Heart left ventricle (tissue), 16 donors: ENCODE data around the gene CAND2. TPM values are rescaled to one million over a fixed set of nuclear protein-coding genes. Genes with fewer than 3 reads are reported as not detected.

Experiments used
- ATAC-seq, 4 donors: fragments of 200-7000 bp; cut with Tn5 transposase; one replicate each; pipeline ENCODE4 v1.9.1; 2020 to 2022; ENCODE audit warnings: moderate library complexity in 4 of 4, mild to moderate bottlenecking in 3 of 4, moderate number of reproducible peaks in 1 of 4
- DNase-seq, 5 donors: peaks; one replicate each; pipeline ENCODE4 v3.0.0-alpha.2; 2020
- H3K27ac ChIP-seq, 12 donors: fragments of 200-600 bp; sonication (generic) in 4 of 12; one replicate each; pipeline versions ENCODE4 v1.5.0 to v1.8.0; 2016 to 2022; ENCODE audit warnings: mild to moderate bottlenecking in 2 of 12
- H3K27me3 ChIP-seq, 9 donors: fragments of 200-600 bp; sonication (generic) in 2 of 9; one replicate each; pipeline versions ENCODE4 v1.5.1 to v1.8.0; 2016 to 2022; ENCODE audit warnings: mild to moderate bottlenecking in 3 of 9
- H3K36me3 ChIP-seq, 9 donors: fragments of 200-600 bp; sonication (generic) in 2 of 9; one replicate each; pipeline versions ENCODE4 v1.5.0 to v1.8.0; 2018 to 2022; ENCODE audit warnings: mild to moderate bottlenecking in 2 of 9
- H3K4me1 ChIP-seq, 12 donors: fragments of 200-600 bp; sonication (generic) in 4 of 12; one replicate each; pipeline versions ENCODE4 v1.5.0 to v1.8.0; 2016 to 2022; ENCODE audit warnings: mild to moderate bottlenecking in 3 of 12
- H3K4me3 ChIP-seq, 12 donors: fragments of 200-600 bp; sonication (generic) in 4 of 12; one replicate each; pipeline versions ENCODE4 v1.5.0 to v1.8.0; 2017 to 2022; ENCODE audit warnings: mild to moderate bottlenecking in 9 of 12, moderate library complexity in 4 of 12
- H3K9me3 ChIP-seq, 12 donors: fragments of 200-600 bp; sonication (generic) in 4 of 12; one replicate each; pipeline versions ENCODE4 v1.5.0 to v1.8.0; 2016 to 2022; ENCODE audit warnings: mild to moderate bottlenecking in 1 of 12
- POLR2A ChIP-seq, 2 donors: fragments of 450-650 bp; IDR thresholded peaks; one replicate each; pipeline ENCODE4 v1.6.1; 2017; ENCODE audit warnings: antibody characterized with exemption in 2 of 2, mild to moderate bottlenecking in 2 of 2, moderate library complexity in 2 of 2
- WGBS, 4 donors: extraction: QIAGEN DNeasy Blood & Tissue Kit in 2 of 4; methylation state at CpG; one replicate each; pipeline versions ENCODE4 v1.1.5 to v1.1.7; 2013 to 2018; 5-methylcytosine and 5-hydroxymethylcytosine counted together
- intact Hi-C, 10 donors: fragments of 100-400 bp; cut with DNase I; formaldehyde crosslinking; loops; one replicate each; pipeline versions ENCODE4 v1.11.1 to v1.14.2; 2022
- polyA plus RNA-seq, 2 donors: library from polyadenylated mRNA; stranded (reverse); fragments of 200-250 nt; gene quantifications; one replicate each; pipeline ENCODE4 v1.2.3, GENCODE V29; 2013
- total RNA-seq, 9 donors: library from RNA; depleted of rRNA in 2 of 9; stranded (reverse); fragments of >200 nt in 2 of 9; fragmentation: NEBNext Ultra II Directional in 3 of 9; extraction: Animal tissue kit (Norgen Biotek cat#: 25700) in 3 of 9; gene quantifications; one replicate each; pipeline versions ENCODE4 v1.1.0 to v1.2.4, GENCODE V29; 2016 to 2023
- TF ChIP-seq, protein P1 (sequence below), 12 donors: fragments of 200-600 bp; sonication (generic) in 4 of 12; IDR thresholded peaks; one replicate each; pipeline versions ENCODE4 v1.5.0 to v1.8.0; 2018 to 2022; ENCODE audit warnings: antibody characterized with exemption in 12 of 12, mild to moderate bottlenecking in 5 of 12
- donor health status: ischemic (EF 13 %, LVEDD 7.1; RV severe dilation, severe dysfunction).
- donor health status: healthy with polysubstance abuse.
- donor health status: DM: no; HTN: yes; CAD: no.
- donor health status: DM: no; HTN: no; CAD: no.
- donor health status: ischemic (EF 25% LVEDD 6.9; RV normal size, moderate dysfunction).
- donor health status: ischemic (EF 25% LVEDD 5.7; RV mildly dilated, moderate dysfunction).
- donor health status: healthy.
- donor health status: DM: yes; HTN: yes; CAD: no.
- donor health status: ischemic (EF 35%, LVEDD 5.7; RV mildly dilated, moderate dysfunction).
- donor health status: nonischemic (EF 11% LVEDD 7.7; RV severe dilation, severe dysfunction).
- donor health status: DM: yes; HTN: yes; CAD: no.
- donor health status: PGD.
- donor health status: ischemic (EF 29% LVEDD 5.4; RV normal size, mild dysfunction).
- donor health status: nonischemic (EF 23%, LVEDD 6.1; RV moderate dilation, normal function).

CAND2 gene
- total and polyA plus RNA-seq, 11 donors = 11.7 to 87.5 (median 67.2) TPM

- WGBS, 4 donors = 79 to 85% (median 83%) methylated on average over 7 of the region's 7 CpGs
- Histone ChIP-seq H3K4me1 (peaks cover 0 to 10% (median 0%) of the 10 kb centered on the region in 12 donors), H3K9me3 (no peaks in the 10 kb centered on the region), H3K27me3 (no peaks in the 10 kb centered on the region), H3K4me3 (no peak overlapping the region), H3K27ac (no peak overlapping the region), H3K36me3 (peaks cover 0 to 100% (median 97%) of the 10 kb centered on the region in 9 donors)
- DNase-seq (no peak), ATAC-seq (no peak)
- TF ChIP-seq, protein P1, sequence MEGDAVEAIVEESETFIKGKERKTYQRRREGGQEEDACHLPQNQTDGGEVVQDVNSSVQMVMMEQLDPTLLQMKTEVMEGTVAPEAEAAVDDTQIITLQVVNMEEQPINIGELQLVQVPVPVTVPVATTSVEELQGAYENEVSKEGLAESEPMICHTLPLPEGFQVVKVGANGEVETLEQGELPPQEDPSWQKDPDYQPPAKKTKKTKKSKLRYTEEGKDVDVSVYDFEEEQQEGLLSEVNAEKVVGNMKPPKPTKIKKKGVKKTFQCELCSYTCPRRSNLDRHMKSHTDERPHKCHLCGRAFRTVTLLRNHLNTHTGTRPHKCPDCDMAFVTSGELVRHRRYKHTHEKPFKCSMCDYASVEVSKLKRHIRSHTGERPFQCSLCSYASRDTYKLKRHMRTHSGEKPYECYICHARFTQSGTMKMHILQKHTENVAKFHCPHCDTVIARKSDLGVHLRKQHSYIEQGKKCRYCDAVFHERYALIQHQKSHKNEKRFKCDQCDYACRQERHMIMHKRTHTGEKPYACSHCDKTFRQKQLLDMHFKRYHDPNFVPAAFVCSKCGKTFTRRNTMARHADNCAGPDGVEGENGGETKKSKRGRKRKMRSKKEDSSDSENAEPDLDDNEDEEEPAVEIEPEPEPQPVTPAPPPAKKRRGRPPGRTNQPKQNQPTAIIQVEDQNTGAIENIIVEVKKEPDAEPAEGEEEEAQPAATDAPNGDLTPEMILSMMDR (IDR thresholded peaks at IDR 0.05) = no peak
- TF ChIP-seq POLR2A (IDR thresholded peaks at IDR 0.05) = no peak
- intact Hi-C loops = no loop called here
Measured at GRCh38 chr3:12832350-12833221, 36.1 kb downstream of the CAND2 start.

GRCh38 chr3:12833222-12834161 is 37.0 kb downstream of the CAND2 start:
- H3K4me1 ChIP-seq = peaks cover 0 to 19% (median 8%) of the 10 kb centered on the region in 12 donors
- TF ChIP-seq, protein P1 (IDR thresholded peaks at IDR 0.05) = no peak
- TF ChIP-seq POLR2A (IDR thresholded peaks at IDR 0.05) = no peak
- intact Hi-C loops = no loop called here
- H3K4me3 ChIP-seq = no peak overlapping the region
- ATAC-seq = no peak
- WGBS, 4 donors = 77 to 86% (median 83%) methylated on average over 13 of the region's 13 CpGs
- H3K36me3 ChIP-seq = peaks cover 0 to 100% (median 99%) of the 10 kb centered on the region in 9 donors
- H3K27ac ChIP-seq = no peak overlapping the region
- no peaks in the 10 kb centered on the region for H3K9me3 ChIP-seq
- no peaks in the 10 kb centered on the region for H3K27me3 ChIP-seq
- no peak for DNase-seq

GRCh38 chr3:12835052-12835665 is 38.7 kb downstream of the CAND2 start:
- 68 to 82% (median 79%) methylated on average over 6 of the region's 6 CpGs for WGBS, 4 donors
- H3K36me3 ChIP-seq = peaks cover 0 to 100% (median 97%) of the 10 kb centered on the region in 9 donors
- no peak overlapping the region for H3K27ac ChIP-seq
- TF ChIP-seq, protein P1 (IDR thresholded peaks at IDR 0.05) = no peak
- no peak for TF ChIP-seq POLR2A (IDR thresholded peaks at IDR 0.05)
- no peak overlapping the region for H3K4me3 ChIP-seq
- H3K9me3 ChIP-seq = no peaks in the 10 kb centered on the region
- intact Hi-C loops = loop anchor here in 1 of 10 donors (5.0 kb wide), 1 partner anchor 38 kb away; the partner anchor contains the start of gene CAND2
- H3K4me1 ChIP-seq = peaks cover 0 to 36% (median 22%) of the 10 kb centered on the region in 12 donors
- H3K27me3 ChIP-seq = no peaks in the 10 kb centered on the region
- DNase-seq (no peak), ATAC-seq (no peak)
